ENCODE measurements around the gene NPB.

- TF ChIP-seq EZH2 (IDR thresholded peaks at IDR 0.05; ENCODE audit: low read length) (no peak), CTCF (optimal IDR thresholded peaks at IDR 0.05 in 1 of 3, IDR thresholded peaks at IDR 0.05 in 1 of 3, conservative IDR thresholded peaks at IDR 0.05 in 1 of 3; ENCODE audit: extremely low read depth in 1 of 3, insufficient read depth in 2 of 3, low read length in 3 of 3) (no peak)
These were observed 41.9 kb upstream of the NPB start, which contains the start of gene P4HB for GRCh38 chr17:81859906-81860755.
